AG09309 (cell line): ENCODE measurements around the gene NFIC.

ENCODE experiments used
- DNase-seq: peaks from one replicate; pipeline ENCODE4 v3.0.0-alpha.2; 2010; ENCODE audit warnings: low read depth
- H3K4me3 ChIP-seq: 2 replicates; pipeline ENCODE4 v1.5.1; 2011; ENCODE audit warnings: mild to moderate bottlenecking, low read depth, low read length, moderate library complexity; ENCODE audit not compliant: control insufficient read depth
- CTCF ChIP-seq: IDR thresholded peaks from 2 replicates; pipeline ENCODE4 v1.5.1; 2011; ENCODE audit warnings: mild to moderate bottlenecking, low read depth, low read length, inconsistent platforms; ENCODE audit not compliant: insufficient read depth, control insufficient read depth; ENCODE audit errors: missing control alignments

The NFIC gene

GRCh38 chr19:3512562-3513228 is 146.3 kb downstream of the NFIC start:
- no peak for DNase-seq
- no peak overlapping the region for H3K4me3 ChIP-seq
- TF ChIP-seq CTCF, result no peak

GRCh38 chr19:3513229-3514140 is 147.1 kb downstream of the NFIC start:
- no peak for DNase-seq
- H3K4me3 ChIP-seq, result no peak overlapping the region
- TF ChIP-seq CTCF, result no peak

- no peak for TF ChIP-seq CTCF
- DNase-seq, result no peak
Observed at GRCh38 chr19:3514930-3515329, 148.5 kb downstream of the NFIC start.

GRCh38 chr19:3515891-3516422 is 149.6 kb downstream of the NFIC start:
- no peak overlapping the region for H3K4me3 ChIP-seq
- TF ChIP-seq CTCF, result no peak
- DNase-seq, result no peak

More at GRCh38 chr19:3514930-3515329, 148.5 kb downstream of the NFIC start:
- no peak overlapping the region for H3K4me3 ChIP-seq

- H3K4me3 ChIP-seq, result no peak overlapping the region
- TF ChIP-seq CTCF, result no peak
- no peak for DNase-seq
Observed at GRCh38 chr19:3516675-3517207, 150.4 kb downstream of the NFIC start.

GRCh38 chr19:3517638-3518037 is 151.3 kb downstream of the NFIC start:
- H3K4me3 ChIP-seq, result no peak overlapping the region
- no peak for DNase-seq
- no peak for TF ChIP-seq CTCF
